Measurements from ENCODE around the gene SYNE3.

DNA sequence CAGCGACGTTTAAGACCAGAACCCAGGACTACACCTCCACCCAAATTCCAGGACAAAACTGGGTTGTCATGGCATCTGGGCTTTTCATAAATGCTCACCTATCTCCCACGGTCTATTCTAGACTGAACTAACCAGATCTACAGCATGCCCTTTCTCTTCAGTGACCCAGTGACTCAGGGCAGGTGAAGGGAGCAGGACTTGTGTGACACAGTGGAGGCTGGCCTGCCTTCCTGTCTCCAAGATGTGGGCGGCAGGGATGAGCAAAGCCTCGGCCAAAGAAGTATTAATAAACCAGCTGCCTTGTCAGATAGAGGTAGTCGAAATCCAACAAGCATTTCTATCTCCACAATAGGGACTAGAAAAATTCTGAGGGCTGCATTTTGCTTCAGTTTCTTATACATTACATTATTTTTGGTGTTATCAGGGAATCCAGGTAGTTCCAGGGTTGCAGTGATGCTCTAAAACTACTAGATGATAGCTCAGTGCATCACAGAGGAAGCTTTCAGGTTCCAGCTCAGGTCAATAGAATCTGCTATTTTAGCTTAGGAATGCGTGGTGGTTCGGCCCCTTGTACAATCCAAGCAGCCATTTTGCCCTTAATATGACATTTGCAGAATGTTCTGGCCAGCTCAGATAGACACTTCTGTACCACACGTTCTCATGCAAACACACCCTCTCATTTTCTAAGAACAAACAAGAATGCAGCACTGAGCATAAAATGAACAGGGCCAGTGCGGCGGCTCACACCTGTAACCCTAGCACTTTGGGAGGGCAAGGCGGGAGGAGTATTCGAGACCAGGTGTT, 14.2 kb upstream of the SYNE3 start:
- TF ChIP-seq CTCF (IDR thresholded peaks at IDR 0.05) (no peak), POLR2A (IDR thresholded peaks at IDR 0.05) (no peak)
